ENCODE results near the gene KCNQ1.

GRCh38 chr11:2877474-2877873 is 432.7 kb downstream of the KCNQ1 start:
- no peak for TF ChIP-seq POLR2A (IDR thresholded peaks at IDR 0.05)
- no peak for TF ChIP-seq CTCF (IDR thresholded peaks at IDR 0.05)
- TF ChIP-seq POLR2AphosphoS5 (IDR thresholded peaks at IDR 0.05), result no peak

Data from gastroesophageal sphincter (tissue), 3 donors.